Adrenal gland (tissue), 12 donors: ENCODE measurements around the gene EPN3. TPM values are rescaled to one million over a fixed set of nuclear protein-coding genes. Genes with fewer than 3 reads are reported as not detected.

ENCODE experiments used
- DNase-seq, 7 donors: peaks; one replicate each; pipeline ENCODE4 v3.0.0-alpha.2; 2019 to 2020
- H3K27ac ChIP-seq, 5 donors: fragments of 200-600 bp; sonication (generic) in 4 of 5; 1 replicate in 3 of 5; 2 replicates in 2 of 5; pipeline versions ENCODE4 v1.5.1 to v1.8.0; 2016 to 2020; ENCODE audit warnings: mild to moderate bottlenecking in 1 of 5
- H3K27me3 ChIP-seq: fragments of 200-600 bp; 2 replicates; pipeline ENCODE4 v1.8.0; 2021
- H3K36me3 ChIP-seq, 2 donors: fragments of 200-600 bp; replicated peaks in 1 of 2; 1 replicate in 1 of 2; 2 replicates in 1 of 2; pipeline versions ENCODE4 v1.5.1 to v1.8.0; 2018 to 2022
- H3K4me1 ChIP-seq, 2 donors: fragments of 200-600 bp; replicated peaks in 1 of 2; 1 replicate in 1 of 2; 2 replicates in 1 of 2; pipeline versions ENCODE4 v1.5.1 to v1.8.0; 2018 to 2021
- H3K4me3 ChIP-seq, 4 donors: fragments of 200-600 bp; sonication (generic) in 3 of 4; one replicate each; pipeline ENCODE4 v1.5.1; 2016 to 2018
- H3K9me3 ChIP-seq, 3 donors: fragments of 200-600 bp; sonication (generic) in 1 of 3; replicated peaks in 1 of 3; 1 replicate in 2 of 3; 2 replicates in 1 of 3; pipeline versions ENCODE4 v1.5.1 to v1.8.0; 2016 to 2021
- POLR2A ChIP-seq, 2 donors: fragments of 450-650 bp; IDR thresholded peaks; one replicate each; pipeline ENCODE4 v1.6.1; 2017; ENCODE audit warnings: antibody characterized with exemption in 2 of 2, mild to moderate bottlenecking in 2 of 2, moderate library complexity in 1 of 2
- WGBS, 4 donors: extraction: QIAGEN DNeasy Blood & Tissue Kit in 2 of 4; methylation state at CpG; one replicate each; pipeline versions ENCODE4 v1.1.5 to v1.1.7; 2013 to 2017; 5-methylcytosine and 5-hydroxymethylcytosine counted together
- intact Hi-C, 2 donors: fragments of 100-400 bp; cut with DNase I; formaldehyde crosslinking; loops; one replicate each; pipeline versions ENCODE4 v1.14.1 to v1.15.0; 2022 to 2023
- polyA plus RNA-seq, 3 donors: library from polyadenylated mRNA; stranded (reverse); fragments of 200-250 nt in 2 of 3; fragments of 350-450 nt in 1 of 3; fragmentation: Illumina TruSeq in 1 of 3; extraction: RNeasy Lipid Tissue Mini Kit (QIAGEN cat#74804) in 1 of 3; gene quantifications; one replicate each; pipeline ENCODE4 v1.2.3, GENCODE V29; 2013 to 2014
- total RNA-seq, 9 donors: library from RNA; depleted of rRNA in 4 of 9; stranded (reverse); fragments of >200 nt in 4 of 9; fragments of 120-200 nt in 1 of 9; fragmentation: NEBNext Ultra II Directional in 1 of 9; extraction: Animal tissue kit (Norgen Biotek cat#: 25700) in 1 of 9; gene quantifications; one replicate each; pipeline versions ENCODE4 v1.1.0 to v1.2.4, GENCODE V29; 2013 to 2023
- TF ChIP-seq, protein P1 (sequence below), 6 experiments: fragments of 450-650 bp in 4 of 6; fragments of 200-600 bp in 2 of 6; sonication (generic) in 1 of 6; IDR thresholded peaks; 1 replicate in 5 of 6; 2 replicates in 1 of 6; pipeline versions ENCODE4 v1.5.1 to v1.8.0; 2016 to 2021; ENCODE audit warnings: antibody characterized with exemption in 6 of 6, mild to moderate bottlenecking in 2 of 6, moderate library complexity in 1 of 6
- donor health status: healthy with polysubstance abuse.
- donor health status: Bipolar disorder and iron deficiency.
- donor health status: DM: yes; HTN: yes; CAD: no.
- donor health status: DM: no; HTN: no; CAD: no.
- donor health status: DM: no; HTN: no; CAD: no.
- donor health status: DM: yes; HTN: yes; CAD: no.

EPN3 gene
- total and polyA plus RNA-seq, 12 donors, result 1.2 to 96.1 (median 27.9) TPM

DNA sequence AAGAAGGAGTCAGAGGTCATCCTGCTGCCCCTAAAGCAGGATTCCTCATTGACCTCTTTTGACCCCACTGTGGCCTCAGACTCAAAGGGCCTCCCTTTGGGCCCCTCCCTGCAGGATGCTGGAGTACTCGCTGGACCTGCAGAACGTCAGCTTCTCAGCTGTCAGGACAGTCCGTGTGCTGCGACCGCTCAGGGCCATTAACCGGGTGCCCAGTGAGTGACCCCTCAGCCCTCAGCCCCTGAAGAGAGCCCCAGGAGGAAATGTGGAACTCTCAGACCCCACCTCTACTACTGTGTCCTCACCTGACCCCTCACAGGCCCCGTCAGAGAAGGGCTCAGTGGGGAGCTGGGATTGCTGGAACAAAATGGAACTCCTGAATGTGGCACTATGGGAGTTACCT is 37.1 kb downstream of the EPN3 start:
- Histone ChIP-seq H3K4me3 (no peak overlapping the region), H3K36me3 (no peaks in the 10 kb centered on the region), H3K9me3 (no peaks in the 10 kb centered on the region), H3K27me3 (no peaks in the 10 kb centered on the region), H3K27ac (no peak overlapping the region), H3K4me1 (no peaks in the 10 kb centered on the region)
- no peak for DNase-seq
- 80 to 100% (median 91%) methylated on average over 1 to 7 of the region's 7 CpGs for WGBS, 4 donors
- intact Hi-C loops, result no loop called here
- TF ChIP-seq, protein P1, sequence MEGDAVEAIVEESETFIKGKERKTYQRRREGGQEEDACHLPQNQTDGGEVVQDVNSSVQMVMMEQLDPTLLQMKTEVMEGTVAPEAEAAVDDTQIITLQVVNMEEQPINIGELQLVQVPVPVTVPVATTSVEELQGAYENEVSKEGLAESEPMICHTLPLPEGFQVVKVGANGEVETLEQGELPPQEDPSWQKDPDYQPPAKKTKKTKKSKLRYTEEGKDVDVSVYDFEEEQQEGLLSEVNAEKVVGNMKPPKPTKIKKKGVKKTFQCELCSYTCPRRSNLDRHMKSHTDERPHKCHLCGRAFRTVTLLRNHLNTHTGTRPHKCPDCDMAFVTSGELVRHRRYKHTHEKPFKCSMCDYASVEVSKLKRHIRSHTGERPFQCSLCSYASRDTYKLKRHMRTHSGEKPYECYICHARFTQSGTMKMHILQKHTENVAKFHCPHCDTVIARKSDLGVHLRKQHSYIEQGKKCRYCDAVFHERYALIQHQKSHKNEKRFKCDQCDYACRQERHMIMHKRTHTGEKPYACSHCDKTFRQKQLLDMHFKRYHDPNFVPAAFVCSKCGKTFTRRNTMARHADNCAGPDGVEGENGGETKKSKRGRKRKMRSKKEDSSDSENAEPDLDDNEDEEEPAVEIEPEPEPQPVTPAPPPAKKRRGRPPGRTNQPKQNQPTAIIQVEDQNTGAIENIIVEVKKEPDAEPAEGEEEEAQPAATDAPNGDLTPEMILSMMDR (IDR thresholded peaks at IDR 0.05), result no peak
- no peak for TF ChIP-seq POLR2A (IDR thresholded peaks at IDR 0.05)

DNA sequence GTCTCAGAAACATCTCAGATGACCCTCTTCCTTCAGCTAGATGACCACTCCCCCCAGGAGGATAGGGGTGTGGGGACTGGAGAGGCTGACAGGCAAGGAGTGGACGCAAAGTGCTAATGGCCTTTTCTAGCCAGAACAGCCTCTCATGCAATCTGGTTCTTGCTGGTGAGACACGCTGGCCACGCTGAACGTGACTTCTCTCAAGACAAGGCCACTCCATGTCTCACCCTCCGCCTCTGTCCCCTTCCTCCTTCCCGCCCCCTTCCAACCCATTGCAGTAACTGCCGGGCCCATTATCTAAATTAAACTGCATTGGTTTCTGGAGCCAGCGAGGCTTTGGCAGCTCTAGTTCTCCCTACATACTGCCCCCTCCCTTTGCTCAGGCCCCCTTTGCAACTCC is 37.5 kb downstream of the EPN3 start:
- H3K27ac ChIP-seq, result no peak overlapping the region
- 78 to 94% (median 88%) methylated on average over 8 of the region's 8 CpGs for WGBS, 4 donors
- H3K36me3 ChIP-seq, result no peaks in the 10 kb centered on the region
- no peaks in the 10 kb centered on the region for H3K4me1 ChIP-seq
- intact Hi-C loops, result no loop called here
- no peaks in the 10 kb centered on the region for H3K9me3 ChIP-seq
- no peak overlapping the region for H3K4me3 ChIP-seq
- TF ChIP-seq POLR2A (IDR thresholded peaks at IDR 0.05), result no peak
- TF ChIP-seq, protein P1 (IDR thresholded peaks at IDR 0.05), result no peak
- DNase-seq, result no peak
- H3K27me3 ChIP-seq, result no peaks in the 10 kb centered on the region

DNA sequence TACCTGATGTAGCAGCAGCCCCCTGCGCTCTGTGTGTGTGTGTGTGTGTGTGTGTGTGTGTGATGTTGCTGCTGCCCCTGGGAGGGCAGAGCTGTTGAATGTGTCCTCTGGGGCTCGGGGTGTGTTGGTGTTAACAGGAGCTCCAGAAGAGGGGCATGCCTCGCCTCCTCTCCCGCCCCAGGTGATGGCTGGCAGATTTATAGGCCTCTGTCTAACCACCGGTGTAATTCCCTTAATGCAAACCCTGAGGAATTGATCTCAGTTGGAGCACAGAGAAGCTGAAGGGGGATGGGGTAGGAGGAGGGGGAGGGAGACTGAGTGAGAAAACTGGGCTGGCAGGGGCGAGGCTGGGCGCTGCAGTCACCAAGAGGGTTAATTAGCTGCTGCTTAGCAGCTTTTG is 38.0 kb downstream of the EPN3 start:
- Histone ChIP-seq H3K27me3 (no peaks in the 10 kb centered on the region), H3K4me3 (no peak overlapping the region), H3K9me3 (no peaks in the 10 kb centered on the region), H3K27ac (no peak overlapping the region), H3K36me3 (no peaks in the 10 kb centered on the region), H3K4me1 (no peaks in the 10 kb centered on the region)
- intact Hi-C loops, result no loop called here
- TF ChIP-seq, protein P1 (IDR thresholded peaks at IDR 0.05), result no peak
- no peak for DNase-seq
- 83 to 100% (median 87%) methylated on average over 2 to 7 of the region's 7 CpGs for WGBS, 4 donors

DNA sequence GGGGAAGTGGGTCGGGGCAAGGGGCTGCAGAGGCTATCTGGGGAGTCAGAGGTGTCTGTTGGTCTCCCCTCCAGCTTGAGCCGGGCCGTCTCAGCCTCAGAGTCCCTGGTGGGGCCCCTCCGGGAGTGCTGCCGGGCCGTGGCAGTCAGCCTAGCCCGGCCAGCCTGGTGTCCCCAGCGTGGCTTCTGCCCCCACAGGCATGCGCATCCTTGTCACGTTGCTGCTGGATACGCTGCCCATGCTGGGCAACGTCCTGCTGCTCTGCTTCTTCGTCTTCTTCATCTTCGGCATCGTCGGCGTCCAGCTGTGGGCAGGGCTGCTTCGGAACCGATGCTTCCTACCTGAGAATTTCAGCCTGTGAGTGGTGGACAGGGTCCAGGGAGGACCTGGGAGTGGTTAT is 39.1 kb downstream of the EPN3 start:
- intact Hi-C loops, result no loop called here
- Histone ChIP-seq H3K27ac (no peak overlapping the region), H3K4me1 (no peaks in the 10 kb centered on the region), H3K27me3 (no peaks in the 10 kb centered on the region), H3K9me3 (no peaks in the 10 kb centered on the region), H3K36me3 (no peaks in the 10 kb centered on the region), H3K4me3 (no peak overlapping the region)
- WGBS, 4 donors, result 85 to 90% (median 86%) methylated on average over 12 to 19 of the region's 19 CpGs
- TF ChIP-seq, protein P1 (IDR thresholded peaks at IDR 0.05), result no peak
- TF ChIP-seq POLR2A (IDR thresholded peaks at IDR 0.05), result no peak
- no peak for DNase-seq
